Putamen (tissue), 1 donor: ENCODE data around the gene JAKMIP1.

Experiments
- DNase-seq: peaks from one replicate; pipeline ENCODE4 v3.0.0-alpha.2; 2016; ENCODE audit warnings: low spot score

The JAKMIP1 gene

DNA sequence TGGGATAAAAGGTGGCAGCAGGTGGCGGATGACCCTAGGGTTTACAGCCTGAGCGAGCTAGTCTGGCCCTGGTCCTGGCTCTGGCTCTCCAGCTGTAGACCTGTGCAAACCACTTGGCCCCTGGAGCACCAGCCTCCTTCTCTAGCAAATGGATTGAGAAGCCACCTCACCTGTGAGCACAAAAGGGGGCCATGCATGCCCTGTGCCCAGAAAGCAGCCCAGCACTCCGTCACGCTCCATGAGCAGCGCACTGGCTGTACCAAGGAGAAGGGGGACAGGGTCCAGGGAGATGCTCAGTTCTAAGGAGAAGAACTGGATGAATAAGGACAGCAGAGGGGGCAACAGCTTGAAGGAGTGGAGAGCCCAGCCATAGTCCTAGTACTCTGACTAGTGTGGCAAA, 135.2 kb downstream of the JAKMIP1 start:
- no peak for DNase-seq

DNA sequence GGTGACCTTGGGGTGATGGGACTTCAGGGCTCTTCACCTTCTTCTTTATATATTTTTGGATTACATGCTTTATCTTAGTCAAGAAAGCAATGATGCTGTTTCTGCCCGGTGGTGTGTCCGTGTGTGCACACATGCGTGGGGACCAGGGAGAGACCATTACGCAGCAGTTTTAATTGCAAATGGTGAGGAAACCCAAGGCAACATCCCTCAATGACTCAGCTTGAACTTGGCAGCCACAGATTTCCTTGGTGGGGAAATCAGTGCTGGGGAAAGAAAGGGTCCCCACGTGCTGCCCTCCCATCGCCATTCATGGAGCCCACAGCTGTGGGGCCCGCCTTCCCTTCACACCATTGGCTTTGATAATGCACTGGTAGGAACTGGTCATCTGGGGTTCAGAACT, 136.0 kb downstream of the JAKMIP1 start:
- DNase-seq = no peak

DNA sequence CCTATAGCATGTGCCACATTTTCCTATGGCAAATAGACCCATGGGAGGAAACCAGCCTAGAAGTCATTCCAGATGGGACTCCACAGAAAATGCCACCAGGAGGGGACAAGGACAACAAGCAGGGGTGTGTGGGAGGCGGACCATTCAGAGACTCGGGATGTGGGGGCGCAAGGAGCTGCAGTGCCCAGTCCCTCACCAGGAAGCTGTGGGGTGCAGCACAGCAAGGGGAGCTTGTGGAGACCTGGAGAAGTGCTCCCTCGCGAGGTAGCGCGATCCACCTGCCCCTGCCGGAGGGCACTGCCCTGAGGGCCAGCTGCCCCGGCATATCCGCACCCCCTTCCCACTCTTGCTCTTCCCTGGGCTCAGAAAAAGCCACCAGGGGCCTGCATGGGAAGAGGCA, 136.7 kb downstream of the JAKMIP1 start:
- DNase-seq = no peak

DNA sequence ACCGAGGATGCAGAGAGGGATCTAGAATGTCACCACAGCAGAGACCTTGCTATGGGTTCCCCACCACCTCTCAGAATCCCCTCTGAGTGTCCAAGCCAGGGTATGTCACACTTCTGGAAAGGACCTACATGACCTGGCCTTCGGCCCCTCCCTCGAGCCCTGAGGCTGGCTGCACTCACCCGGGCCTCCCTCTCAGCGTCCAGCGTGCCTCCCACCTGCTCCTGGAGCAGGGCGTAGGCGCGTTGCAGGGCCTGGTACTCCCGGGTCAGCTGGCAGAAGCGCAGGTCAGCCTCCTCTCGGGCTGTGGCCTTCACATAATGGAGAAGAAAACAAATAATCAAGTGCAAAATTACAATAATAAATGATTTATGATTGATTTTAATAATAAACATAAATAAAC, 138.2 kb downstream of the JAKMIP1 start:
- DNase-seq = no peak

DNA sequence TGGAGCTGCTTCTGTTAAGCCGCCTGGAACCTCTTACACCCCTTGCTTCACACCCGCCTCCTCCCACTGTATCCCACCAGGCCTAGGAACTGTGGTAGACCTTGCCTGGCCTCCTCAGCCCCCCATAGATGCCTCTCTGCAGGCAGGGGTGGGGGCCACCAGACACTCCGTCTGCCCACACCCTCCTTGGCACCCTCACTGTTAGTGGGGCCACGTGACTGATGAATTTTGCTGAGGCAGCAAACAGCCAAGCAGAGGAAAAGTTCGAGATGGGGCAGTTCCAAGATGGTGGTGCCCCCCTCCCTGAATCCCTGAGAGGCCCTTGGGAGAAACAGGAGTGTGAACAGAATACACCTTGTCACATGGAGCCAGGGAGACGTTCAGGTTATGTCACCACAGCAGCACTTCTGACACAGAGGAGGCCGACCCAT, 141.0 kb downstream of the JAKMIP1 start:
- DNase-seq = no peak

DNA sequence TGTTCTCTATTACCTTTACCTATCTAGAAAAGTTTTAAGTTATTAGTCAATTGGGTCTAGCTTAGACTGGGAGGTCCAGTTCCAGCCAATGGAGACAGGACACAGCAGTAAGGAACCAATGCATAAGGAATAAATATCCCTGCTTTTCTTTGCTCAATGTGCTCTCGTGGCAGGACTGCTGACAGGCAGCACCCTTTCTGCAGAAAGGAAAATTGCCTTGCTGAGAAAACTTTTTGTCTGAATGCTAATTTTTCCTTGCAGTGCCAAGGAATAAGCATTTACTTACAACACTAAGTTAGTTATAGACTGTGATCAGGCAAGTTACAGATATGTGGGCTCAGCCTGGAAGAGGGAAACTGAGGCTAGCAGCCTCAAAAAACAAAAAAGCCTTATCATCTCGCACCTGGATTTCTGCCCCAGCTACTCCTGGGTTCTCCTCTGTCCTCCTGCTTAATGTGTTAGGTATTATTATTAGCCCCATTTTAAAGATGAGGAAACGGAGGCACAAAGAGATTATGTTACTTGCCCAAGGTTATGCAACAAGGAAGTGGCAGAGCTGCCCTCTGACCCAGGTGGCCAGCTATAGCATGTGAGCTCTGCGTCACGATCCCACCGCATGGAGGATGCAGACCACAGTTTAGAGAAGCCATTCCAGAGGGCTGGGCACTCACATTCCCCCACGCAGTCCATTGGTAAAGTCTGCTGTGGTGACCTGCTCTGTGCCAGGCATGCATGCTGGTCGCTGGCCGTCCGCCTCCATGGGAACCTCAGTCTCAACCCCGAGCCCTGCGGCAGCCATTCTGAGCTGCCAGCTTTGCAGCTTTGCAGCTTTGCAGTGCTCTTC, 141.6 kb downstream of the JAKMIP1 start:
- no peak for DNase-seq

DNA sequence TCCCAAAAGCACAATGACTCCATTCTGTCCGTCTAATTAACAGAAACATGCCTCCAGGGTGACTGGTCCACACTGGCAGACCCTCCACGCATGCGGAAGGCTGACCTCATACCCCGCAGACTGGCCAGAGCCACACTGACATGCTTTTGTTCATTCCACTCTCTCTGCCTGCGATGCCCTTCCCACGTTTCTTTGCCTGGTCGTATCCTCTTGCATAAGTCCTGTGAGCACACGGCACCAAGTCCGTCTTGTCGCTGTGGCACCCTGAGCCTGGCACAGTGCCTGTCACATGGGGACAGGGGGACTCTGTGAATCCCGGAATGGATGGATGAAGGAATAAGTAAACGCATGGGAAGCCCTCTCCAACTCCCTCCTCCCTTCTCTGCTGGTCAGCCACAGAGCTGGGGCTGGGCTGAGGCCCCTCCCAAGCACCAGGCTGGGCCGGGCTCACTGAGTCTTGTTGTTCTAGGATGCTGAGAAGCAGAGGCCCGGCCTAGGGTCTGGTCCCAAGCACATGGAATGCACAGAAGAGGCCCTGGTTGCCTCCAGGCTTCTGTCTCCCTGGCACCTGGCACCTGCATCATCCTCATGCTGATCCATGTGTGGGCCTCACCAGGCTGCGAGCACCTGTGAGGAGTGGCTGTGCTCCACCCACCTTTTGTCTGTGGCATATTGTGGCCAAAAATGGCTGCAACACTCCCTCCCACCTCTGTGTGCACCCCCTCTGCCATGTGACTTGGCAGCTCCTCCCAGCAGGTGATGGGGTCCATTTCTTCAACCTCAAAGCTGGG, 143.2 kb downstream of the JAKMIP1 start:
- no peak for DNase-seq

DNA sequence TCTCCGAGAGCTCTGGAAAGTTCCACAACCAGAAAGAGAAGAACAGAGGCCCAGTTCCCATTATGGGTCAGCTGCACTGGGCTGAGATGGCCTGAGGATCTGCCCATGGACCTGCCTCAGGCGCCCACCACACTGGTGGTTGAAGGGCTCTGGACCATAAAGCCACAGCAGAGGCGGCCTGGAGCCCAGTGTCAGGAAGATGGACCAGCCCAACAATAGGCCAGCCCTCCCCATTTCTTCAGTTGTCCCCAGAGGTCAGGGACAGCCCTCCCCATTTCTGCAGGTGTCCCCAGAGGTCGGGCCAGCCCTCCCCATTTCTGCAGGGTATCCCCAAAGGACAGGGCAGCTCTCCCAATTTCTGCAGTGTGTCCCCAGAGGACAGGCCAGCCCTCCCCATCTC, 144.9 kb downstream of the JAKMIP1 start:
- no peak for DNase-seq

DNA sequence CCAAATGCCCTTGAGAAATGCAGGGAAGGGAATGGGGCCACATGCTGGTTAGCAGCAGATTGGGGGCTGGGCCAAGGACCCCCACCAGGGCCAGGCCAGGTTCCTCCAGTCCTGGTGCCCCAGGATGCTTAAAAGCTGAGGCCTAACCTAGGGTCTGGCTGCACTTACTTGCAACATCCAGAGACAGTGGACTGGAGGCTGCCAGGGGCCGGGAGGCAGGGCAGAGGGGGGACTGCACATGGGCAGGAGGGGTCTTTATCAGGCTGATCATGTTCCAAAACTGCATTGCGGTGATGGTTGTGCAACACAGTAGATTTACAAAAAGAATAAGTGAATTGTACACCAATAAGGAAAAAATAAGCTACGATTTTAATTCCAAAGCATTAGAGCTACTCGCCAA, 145.3 kb downstream of the JAKMIP1 start:
- no peak for DNase-seq

DNA sequence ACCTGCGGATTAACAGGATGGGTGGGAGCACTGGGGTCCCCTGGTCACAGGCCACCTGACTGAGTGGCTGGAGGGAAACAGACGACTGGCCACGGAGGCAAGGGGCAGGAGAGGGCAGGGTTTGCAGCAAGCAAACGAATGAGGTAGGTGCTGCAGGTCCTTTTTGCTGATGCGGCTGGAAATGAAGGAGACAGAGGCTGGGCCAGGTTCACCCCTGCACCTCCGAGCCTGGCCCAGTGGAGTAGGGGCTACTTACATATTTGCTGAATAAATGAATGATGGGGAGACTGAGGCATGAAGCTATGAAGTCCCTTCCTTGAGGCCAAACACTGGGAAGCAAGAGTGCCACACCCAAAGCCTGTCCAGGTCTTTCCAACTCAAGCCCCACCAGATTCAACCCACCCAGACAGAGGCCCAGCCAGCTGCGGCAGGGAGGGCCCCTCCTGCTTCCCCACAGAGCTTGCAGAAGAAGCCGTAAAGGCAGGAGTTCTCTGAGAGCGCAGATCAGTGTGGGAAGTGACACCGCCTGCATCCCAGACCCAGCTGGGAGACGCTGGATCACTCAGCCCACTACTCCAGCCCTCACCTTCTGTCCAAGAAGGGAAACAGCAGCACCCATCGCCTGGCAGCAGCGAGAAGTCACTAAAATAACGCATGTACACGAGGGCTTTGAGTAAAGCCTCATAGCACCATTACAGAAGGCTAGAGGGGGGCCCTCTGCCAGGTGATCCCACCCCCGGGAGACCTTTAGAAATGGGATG, 146.0 kb downstream of the JAKMIP1 start:
- DNase-seq = no peak

DNA sequence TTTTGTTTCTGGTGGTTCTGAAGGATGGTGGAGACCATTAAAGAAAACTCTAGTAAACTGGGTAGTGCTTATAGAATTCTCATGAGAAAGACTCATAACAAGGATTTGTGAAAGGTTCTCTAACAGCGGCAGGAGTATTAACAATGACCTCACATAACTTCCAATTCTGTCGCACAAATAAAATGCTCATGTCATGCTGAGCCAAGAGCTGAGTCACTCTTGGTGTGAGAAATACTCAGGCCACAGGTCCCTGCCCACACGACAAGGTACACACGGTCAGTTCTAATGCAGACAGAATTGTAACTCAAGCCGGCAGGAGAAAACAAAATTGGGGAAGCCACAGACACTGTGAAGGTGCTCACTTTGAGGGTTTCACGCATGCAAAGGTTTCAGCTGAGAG, 147.7 kb downstream of the JAKMIP1 start:
- no peak for DNase-seq

DNA sequence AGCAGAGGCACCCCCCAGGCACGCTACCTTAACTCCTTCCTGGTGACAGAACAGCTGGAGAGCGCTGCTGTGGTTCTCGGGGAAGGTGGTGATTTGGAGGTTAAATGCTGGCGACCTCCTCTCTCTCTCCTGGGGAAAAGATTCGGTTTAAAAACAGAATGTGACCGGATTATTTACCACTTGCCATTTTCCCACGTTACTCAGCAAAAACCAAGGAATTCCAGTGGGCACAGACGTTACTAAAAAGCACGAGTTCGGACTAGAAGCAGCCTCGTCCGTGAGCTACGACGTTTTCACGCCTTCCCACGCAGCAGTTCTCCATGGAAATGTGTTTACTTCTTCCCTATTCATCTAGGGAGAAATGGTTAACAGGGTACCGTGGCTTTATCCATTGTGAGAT, 149.8 kb downstream of the JAKMIP1 start:
- DNase-seq = no peak

DNA sequence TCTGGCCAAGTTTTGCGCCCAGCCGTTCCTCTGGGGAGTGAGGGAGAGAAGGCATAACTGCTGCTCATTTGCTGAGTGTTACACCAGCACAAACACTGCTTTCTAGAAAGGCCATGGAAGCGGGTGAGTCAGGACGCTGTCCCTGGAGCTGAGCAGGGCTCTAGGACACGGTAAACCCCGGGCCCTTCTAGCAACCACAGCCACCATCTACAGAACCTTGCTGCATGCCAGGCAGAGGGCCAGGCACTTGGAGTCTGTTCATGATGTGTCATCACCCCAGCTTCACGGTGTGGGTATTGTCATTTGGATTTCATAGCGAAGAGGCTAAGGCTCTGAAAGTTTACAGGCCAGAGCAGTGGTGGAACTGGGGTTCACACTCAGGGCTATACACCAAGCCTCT, 150.4 kb downstream of the JAKMIP1 start:
- DNase-seq = no peak

DNA sequence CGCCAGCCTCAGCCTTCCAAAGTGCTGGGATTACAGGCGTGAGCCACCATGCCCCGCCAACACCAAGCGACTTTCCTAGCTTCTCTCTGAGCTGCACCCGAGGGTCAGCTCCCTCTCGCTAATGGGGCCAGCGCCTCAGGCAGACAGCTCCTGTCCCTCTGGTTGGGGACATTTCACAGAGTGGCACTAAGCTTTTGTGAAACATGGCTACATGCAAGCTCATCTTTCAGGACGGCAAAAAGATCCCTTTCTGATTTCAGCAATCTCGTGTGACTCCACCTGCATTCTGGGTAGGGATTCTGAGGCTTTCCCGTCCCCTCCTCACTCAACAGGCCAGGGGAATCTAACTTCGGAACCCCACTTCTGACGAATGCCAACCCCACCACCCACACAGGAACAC, 151.1 kb downstream of the JAKMIP1 start:
- DNase-seq = no peak

DNA sequence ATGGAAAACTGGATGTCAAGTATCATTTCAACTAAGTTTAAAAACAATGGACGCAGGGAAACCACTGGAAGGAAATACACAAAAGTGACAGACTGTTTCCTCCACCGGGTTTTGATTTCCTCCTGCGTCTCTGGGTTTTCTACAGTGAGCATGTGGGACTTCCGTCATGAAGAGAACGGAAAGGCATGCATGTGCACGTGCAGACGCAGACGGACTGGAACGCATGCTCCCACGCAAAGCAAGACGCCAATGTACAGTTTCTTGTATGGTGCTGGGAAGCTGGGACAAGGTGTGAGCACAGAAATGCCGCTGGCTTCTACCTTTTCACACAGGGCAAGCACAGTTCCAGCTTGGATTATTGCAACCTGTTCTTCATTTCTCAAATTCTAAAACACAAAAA, 151.8 kb downstream of the JAKMIP1 start:
- no peak for DNase-seq

DNA sequence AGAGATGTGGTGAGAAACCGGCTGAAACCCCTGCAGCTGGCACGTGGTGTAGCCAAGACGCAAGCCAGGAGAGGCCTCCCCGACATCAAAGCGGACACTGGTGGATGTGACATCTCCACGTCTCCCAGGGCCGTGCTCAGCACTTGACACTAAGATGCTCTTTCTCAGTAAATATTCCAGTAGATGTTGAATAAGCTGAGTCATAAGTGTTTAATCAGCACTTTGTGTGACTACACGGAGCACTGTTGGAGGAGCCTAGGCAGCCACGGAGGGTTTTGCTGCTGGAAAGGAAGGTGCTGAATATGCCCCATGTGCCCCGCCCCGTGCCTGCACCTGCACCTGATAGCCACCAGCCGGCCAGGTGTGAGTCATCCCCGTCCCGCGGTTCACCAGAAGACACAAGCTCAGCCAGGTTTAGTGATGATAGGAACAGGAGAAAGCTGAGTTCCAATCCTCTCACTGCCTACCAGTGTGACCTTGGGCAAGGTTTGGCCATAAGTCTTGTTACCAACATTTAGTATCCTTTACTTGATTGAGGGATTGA, 153.1 kb downstream of the JAKMIP1 start:
- no peak for DNase-seq

DNA sequence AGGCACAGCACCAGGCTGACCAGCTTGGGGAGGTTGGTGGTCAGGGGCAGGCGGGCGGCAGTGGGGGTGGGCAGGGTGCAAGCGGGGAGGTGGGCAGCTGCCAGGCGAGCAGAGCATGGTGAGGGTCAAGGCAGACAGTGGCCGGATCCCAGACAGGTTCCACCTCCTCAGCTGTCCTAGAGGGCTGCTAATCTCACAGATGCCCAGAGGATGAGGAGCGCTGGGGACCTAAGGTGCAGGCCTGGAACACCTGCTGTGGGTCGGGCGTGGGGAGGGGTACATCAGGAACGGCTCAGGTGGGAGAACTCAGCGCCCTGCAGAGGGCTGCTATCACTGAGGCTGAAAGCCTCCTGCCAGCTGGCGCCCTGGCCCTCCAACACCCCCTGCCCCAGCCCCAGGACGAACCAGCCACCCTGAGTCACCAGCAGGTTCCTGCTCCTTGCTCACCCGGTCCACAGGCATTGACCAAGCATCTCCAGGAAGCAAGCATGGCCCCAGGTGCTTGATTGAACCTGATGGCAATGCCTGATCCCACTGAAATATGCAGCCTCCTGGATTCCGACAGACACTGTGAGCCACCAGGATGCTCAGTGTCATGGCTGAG, 153.7 kb downstream of the JAKMIP1 start:
- DNase-seq = no peak

DNA sequence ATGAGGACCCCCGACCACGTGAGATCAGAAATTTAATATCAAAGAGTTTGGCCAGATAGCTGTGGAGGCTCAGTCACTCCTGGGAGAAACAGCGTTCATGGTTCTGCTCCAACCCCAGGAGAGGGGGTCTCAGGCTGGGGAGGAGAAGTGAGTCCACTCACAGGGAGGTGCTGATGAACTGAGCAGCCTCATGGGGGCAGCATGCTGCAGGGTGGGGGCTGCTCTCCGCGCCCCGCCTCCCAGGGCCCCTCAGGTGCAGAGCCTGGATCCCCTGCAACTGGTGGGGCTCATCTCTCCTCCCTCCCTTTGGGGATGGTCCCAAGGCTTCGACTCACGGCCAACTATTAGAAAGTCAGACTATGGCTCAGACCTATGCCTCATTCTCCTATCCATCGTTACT, 155.5 kb downstream of the JAKMIP1 start:
- no peak for DNase-seq

DNA sequence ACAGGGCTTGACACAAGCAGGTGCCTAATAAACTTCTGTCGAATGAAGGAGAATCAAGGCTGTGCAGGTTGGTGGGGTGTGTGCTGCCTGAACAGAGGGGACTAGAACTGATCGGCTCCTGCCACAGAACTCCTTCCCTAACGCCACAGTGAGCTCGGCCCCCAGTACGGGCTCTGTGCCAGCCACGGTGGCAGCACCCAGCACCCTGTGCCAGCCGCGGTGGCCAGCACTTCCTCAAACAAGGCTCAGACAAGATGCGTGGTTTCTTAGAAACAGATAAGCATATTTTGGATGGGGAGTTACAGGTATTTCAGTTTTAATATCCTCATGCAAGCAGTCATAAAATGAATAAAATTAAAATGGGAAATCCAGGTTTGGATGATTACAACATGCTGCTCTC, 156.1 kb downstream of the JAKMIP1 start:
- DNase-seq = no peak

DNA sequence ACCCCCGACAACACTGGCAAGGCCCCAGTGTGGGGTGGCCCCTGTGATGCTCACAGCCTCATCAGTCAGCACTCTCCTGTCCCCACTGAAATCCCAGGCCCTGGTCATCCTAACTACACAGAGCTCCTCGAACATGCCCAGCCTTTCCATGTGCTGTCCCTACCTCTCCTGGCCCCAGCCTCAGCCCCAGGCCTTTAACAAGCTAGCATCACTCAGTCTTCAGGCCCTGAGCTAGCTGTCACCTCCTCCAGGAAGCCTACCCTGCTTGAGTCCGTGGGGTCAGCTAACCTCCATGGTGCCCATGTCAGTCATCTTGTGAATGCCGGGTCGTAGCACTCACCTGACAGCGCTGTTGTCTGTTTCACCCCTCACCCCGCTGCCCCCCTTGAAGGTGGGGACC, 156.5 kb downstream of the JAKMIP1 start:
- no peak for DNase-seq

DNA sequence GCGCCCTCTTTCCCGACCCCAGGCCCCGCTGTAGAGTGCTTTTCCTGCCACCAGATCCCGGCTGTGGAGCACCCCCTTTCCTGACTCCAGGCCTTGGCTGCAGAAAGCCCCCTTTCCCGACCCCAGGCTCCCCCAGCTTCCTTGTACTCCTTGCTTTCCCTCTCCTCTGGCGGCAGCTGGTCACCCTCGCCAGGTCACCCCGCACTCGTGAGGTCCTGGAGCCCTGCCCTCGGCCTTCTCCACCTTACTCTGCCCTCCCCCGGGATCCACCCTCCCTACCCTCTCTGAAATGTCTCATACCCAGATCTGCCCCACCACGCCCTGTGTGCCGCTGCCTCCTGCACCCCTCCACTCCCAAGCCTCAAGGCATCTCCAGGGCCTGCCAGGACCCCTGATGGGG, 157.2 kb downstream of the JAKMIP1 start:
- DNase-seq = no peak
